Measurements from ENCODE around the gene TSHZ2.
"Not testable (repeated sequence)": the region's sequence is repeated elsewhere in the genome, so short reads cannot be mapped to it uniquely, and the experiment has no call there.

Gene TSHZ2

DNA sequence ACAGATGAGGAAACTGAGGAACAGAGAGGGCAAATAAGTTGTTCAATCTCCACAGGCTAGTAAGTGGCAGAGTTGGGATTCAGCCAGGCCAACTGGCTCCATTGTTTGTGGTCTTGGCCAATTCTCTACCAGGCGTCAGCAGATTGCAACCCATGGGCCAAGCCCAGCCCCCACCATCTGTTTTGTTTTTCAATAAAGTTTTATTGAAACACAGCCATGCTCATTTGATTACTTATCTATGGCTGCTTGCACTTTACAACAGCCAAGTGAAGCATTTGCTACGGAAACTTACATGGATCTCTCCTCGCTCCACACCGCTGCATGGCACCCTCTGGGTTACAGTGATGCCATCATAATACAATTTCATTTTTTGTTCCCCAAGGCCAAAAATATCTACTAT lies 530.7 kb downstream of the TSHZ2 start:
- no peak for DNase-seq (ENCODE audit: low read depth in 2 of 2)

DNA sequence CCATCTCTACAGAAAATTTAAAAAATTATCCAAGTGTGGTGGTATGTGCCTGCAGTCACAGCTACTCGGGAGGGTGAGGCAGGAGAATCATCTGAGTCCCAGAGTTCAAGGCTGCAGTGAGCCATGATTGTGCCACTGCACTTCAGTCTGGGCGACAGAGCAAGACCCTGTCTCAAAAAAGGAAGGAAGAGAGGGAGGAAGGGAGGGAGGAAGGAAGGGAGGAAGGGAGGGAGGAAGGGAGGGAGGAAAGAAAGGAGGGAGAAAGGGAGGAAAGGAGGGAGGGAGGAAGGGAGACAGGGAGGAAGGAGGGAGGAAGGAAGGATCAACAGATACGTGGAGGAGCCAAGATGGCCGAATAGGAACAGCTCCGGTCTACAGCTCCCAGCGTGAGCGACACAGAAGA lies 531.4 kb downstream of the TSHZ2 start:
- no peak for DNase-seq (ENCODE audit: low read depth in 2 of 2)

DNA sequence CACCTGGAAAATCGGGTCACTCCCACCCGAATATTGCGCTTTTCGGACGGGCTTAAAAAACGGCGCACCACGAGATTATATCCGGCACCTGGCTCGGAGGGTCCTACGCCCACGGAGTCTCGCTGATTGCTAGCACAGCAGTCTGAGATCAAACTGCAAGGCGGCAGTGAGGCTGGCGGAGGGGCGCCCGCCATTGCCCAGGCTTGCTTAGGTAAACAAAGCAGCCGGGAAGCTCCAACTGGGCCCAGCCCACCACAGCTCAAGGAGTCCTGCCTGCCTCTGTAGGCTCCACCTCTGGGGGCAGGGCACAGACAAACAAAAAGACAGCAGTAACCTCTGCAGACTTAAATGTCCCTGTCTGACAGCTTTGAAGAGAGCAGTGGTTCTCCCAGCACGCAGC lies 531.9 kb downstream of the TSHZ2 start:
- not testable (repeated sequence) for DNase-seq (ENCODE audit: low read depth in 2 of 2)

DNA sequence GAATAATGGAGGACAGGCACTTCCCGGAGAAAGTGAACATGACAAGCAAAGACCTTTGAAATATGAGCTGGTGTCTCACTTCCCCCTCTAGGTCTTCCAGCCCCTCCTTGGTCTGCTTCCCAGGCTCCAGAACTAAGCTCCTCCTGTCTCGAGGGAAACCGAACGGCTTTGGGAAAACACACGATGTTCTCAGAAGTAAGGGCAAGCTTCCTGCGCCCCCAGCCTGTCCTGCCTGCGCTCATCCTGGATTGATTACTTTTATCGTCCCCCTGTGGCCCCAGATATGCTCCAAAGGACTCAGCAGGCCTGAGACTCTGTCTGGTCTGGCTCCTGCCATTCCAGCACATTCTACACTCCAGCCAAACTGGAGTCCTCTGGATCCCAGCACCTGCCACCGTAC lies 538.1 kb downstream of the TSHZ2 start:
- DNase-seq (ENCODE audit: low read depth in 2 of 2), result no peak

DNA sequence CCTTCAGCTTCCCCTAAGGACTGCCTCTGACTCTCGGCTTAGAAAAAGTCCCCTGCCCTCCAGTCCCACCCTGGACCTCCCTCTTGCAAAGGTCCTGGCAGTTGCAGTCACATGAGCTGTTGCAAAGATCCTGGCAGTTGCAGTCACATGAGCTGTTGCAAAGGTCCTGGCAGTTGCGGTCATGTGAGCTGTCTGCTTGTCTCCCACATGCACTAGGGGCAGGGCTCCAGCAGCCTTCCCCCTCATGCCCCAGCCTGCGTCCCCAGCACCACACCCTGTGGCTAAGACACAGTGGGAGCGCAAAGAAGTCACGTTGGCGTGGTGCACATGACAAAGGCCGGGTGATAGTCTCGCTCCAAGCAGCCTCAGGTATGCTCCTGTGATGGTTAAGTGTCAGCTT lies 538.5 kb downstream of the TSHZ2 start:
- no peak for DNase-seq (ENCODE audit: low read depth in 2 of 2)

DNA sequence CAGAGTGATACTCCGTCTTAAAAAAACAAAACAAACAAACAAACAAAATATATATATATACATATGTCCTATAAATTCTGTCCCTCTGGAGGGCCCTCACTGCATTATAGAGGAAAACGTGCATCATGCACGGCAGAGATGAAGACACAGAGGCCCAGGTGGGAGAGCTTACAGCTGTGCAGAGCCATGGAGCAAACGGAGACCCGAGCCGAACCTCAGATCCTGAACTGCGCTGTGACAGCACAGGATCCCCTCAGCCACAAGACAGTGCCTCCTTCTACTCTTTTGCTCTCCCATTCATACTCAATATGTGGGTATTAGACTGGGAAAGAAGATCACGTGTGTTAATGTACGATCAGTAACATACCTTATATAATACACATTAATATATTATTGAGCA lies 539.9 kb downstream of the TSHZ2 start:
- no peak for DNase-seq (ENCODE audit: low read depth in 2 of 2)

DNA sequence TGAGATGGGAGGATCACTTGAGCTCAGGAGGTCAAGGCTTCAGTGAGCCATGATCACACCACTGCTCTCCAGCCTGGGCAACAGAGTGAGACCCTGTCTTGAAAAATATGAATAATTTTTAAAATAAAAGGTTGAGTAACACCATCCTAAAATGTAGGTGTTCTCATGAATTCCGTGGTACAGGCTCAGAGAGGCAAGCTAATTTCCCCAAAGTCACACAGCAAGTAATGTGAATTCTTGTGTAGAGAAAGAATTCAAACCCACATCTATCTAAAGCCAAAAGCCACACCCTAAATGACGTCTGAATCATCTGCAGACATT lies 541.0 kb downstream of the TSHZ2 start:
- no peak for DNase-seq (ENCODE audit: low read depth in 2 of 2)

DNA sequence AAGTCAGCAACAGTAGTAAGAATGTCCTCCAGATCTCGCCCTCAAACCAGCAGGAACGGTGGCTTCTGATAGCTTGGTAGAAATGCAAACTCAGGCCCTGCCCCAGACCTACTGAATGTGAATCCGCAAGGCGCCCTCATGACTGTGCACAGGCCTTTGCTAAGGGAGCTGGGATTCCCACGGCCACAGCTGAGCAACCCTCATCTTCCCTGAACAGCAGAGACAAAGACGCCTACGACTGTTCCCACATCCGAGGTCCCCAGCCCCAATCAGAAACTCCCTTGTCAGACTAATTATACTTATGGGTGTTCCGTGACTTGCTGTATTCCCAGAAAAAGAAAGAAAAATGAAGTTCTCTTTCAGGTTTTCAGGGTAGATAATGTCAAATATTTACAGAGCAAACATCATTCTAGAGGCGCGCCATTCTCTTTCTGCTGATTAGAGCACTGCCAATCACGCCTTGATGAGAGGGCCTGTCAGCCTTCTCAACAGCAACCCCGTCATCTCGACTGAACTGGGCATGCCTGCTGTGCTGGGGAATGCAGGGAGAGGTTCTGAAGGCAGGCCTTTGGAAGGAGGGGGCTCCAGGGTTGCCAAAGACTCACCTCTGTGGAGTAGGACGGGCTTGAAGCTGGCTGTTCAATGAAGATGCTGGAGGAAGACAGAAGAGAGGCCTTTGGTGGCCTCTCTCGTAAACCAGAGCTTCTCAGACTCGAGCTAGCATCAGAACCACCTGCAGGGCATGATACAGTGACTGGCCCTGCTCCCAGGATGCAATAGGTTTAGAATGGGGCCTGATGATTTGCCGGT lies 541.5 kb downstream of the TSHZ2 start:
- no peak for DNase-seq (ENCODE audit: low read depth in 2 of 2)

DNA sequence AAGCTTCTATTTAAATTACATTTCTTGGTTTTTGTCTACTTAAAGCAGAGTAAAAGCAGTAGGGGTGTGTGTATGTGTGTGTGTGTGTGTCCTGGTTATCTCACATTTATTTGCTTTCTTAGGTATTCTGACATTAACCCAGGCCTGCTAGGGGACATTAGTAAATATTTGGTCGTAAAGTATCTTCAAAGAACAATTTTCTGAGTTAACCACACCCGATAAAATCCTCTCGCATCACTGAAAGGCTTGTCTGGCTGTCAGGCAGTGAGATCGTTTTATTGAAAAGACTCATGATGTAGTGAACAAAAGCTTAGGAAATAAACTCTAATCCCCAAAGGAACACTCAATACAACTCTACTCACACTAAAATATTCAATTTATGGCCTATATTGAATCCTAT lies 543.6 kb downstream of the TSHZ2 start:
- DNase-seq (ENCODE audit: low read depth in 2 of 2), result no peak

DNA sequence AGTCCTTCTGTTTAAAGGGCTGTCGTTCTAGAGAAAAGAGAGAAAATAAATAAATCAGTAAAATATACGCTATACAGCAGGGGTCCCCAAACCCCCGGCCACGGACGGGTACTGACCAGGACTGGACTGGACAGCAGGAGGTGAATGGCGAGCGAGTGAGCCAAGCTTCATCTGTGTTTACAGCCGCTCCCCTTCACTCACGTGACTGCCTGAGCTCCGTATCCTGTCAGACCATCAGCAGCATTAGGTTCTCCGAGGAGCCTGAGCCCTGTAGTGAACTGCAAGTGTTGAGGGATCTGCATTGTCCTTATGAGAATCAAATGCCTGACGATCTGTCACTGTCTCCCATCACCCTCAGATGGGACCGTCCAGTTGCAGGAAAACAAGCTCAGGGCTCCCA lies 545.0 kb downstream of the TSHZ2 start:
- no peak for DNase-seq (ENCODE audit: low read depth in 2 of 2)

DNA sequence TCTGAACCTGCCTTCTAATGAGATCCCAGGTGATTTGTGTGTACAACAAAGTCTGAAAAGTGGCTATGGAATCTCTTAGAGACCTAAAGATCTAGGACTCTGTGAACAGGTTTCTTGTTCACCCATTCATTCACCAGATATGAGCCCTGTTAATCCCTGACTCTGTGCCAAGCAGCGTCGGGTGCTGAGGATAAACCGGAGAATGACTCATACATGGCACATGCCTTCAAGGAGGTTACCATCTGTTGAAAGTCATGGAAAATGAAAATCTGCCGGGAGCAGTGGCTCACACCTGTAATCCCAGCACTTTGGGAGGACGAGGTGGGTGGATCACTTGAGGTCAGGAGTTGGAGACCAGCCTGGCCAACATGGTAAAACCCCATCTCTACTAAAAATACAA lies 549.3 kb downstream of the TSHZ2 start:
- not testable (repeated sequence) for DNase-seq (ENCODE audit: low read depth in 2 of 2)

DNA sequence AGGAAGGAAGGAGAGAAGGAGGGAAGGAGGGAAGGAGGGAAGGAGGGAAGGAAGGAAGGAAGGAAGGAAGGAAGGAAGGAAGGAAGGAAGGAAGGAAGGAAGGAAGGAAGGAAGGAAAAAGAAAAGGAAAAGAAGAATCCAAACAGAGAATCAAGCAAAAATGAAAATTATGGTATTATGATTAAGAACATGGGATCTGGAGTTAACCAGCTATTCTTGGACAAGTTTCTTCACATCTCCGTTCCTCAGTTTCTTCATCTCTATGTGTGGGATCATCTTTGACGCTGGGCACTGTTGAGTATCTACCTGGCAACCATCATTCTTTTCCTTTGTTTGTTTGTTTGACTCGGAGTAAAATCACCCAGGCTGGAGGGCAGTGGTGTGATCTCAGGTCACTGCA lies 549.9 kb downstream of the TSHZ2 start:
- no peak for DNase-seq (ENCODE audit: low read depth in 2 of 2)

DNA sequence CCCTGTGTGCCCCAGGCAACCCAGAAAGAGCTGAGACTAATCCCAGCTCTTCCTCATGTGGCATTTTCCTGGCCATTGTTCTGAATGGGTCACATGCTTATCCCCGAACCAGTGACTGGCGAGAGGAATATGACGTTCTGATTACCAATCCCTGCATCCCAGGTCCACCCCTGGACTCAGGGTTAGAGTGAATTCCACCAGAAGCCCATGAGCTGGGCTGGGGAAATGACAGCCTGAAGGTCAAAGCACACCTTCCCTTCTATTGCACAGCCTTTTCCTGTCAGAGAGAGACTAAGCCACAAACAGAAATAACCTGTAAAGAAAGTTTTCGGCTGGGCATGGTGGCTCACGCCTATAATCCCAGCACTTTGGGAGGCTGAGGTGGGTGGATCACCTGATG lies 550.5 kb downstream of the TSHZ2 start:
- no peak for DNase-seq (ENCODE audit: low read depth in 2 of 2)

DNA sequence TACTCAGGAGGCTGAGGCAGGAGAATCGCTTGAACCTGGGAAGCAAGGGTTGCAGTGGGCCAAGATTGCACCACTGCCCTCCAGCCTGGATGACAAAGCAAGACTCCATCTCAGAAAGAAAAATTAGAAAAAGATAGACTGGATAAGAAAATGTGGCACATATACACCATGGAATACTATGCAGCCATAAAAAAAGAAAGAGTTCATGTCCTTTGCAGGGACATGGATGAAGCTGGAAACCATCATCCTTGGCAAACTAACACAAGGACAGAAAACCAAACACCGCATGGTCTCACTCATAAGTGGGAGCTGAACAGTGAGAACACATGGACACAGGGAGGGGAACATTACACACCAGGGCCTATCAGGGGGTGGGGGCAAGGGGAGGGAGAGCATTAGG lies 551.5 kb downstream of the TSHZ2 start:
- not testable (repeated sequence) for DNase-seq (ENCODE audit: low read depth in 2 of 2)

DNA sequence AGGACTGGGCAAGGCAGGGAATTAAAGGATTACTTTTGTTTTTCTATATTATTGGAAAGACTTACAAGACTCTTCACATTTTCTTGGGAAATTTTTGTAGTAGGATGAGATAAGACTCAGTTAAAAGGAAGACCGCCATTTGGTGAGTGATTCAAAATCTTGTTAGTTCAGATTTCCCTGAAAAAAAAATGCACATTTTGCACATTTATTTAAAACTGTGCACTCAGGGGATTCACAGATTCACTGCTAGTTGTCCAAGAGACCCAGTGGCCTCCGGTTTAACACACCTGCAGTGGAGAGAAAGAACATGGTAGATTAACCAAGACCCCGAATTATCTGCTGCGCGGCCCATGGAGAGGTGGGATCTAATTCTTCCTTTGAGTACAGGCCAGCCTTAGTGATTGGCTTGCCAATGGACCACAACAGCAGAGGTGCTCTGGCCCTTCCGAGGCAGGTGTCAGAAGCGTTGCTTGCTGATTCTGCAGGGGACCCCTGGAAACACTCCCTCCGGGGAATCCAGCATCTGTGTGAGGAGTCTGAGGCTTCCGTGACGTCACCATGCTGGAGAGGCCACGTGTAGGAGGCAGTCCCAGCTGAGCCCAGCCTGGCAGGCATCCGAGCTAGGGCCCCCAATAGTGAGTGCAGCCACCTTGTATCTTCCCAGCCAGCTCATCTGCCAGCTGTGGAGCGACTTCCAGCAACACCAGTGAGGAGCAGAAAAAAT lies 552.6 kb downstream of the TSHZ2 start:
- DNase-seq (ENCODE audit: low read depth in 2 of 2), result no peak

DNA sequence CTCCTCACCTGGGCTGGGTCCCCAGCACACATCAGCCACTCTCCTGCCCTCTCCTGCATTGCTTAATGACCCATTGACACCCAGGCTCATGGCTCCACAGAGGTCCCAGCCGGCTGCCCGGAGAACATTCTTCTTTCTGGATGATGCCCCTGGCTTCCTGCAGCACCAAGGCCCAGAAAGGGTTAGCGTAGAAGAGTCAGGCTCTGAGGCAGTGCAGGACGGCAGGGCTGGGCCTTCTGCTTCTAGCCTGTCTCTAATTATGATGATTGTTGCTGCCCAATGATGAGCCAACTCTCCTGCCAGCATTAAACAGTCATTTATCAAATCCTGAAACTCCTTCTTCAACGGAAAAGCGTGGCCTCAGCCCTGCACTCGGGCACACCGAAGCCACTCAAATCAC lies 555.0 kb downstream of the TSHZ2 start:
- DNase-seq (ENCODE audit: low read depth in 2 of 2), result no peak

DNA sequence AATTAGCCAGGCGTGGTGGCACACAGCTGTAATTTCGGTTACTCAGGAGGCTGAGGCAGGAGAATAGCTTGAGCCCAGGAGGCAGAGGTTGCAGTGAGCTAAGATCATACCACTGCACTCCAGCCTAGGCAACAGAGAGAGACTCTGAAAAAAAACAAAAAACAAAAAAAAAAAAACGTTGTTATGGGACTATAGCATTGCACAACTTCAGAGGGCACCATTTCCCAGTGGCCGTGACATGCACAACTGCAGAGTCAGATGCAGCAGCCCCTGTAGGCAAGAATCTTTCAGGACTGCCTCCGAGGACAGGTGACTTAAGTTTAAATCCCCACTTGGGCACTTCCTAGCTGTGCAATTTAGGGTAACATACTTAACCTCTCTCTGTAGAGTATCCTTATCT lies 557.5 kb downstream of the TSHZ2 start:
- DNase-seq (ENCODE audit: low read depth in 2 of 2), result no peak

DNA sequence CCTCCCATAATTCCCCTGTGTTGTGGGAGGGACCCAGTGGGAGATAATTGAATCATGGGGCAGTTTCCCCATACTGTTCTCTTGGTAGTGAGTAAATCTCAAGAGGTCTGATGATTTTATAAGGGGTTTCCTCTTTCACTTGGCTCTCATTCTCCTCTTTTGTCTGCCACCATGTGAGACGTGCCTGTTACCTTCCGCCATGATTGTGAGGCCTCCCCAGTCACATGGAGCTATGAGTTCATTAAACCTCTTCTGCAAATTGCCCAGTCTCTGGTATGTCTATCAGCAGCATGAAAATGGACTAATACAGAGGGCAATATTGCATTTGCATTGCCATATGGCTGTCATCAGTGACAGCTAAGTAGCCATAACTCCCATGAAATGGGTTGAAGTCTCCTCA lies 558.3 kb downstream of the TSHZ2 start:
- DNase-seq (ENCODE audit: low read depth in 2 of 2), result no peak

DNA sequence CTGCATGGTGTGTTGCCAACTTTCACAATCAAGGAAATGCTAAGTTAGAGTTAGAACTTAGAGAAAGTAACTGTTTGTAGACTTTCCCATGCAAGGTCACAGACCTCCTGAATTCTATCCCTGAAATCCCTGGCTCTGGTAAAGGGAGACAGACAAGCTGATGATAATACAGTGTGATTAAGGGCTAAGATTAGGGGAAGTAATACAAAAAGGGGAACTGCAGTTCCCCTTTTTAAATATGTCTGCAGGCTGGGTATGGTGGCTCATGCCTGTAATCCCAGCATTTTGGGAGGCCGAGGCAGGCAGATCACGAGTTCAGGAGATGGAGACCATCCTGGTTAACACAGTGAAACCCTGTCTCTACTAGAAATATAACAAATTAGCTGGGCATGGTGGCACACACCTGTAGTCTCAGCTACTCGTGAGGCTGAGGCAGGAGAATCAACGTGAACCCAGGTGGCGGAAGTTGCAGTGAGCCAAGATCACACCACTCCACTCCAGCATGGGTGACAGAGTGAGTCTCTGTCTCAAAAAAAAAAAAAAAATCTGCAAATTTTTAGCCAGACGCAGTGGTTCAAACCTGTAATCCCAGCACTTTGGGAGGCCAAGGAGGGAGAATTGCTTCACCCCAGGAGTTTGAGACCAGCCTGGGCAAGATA lies 560.6 kb downstream of the TSHZ2 start:
- DNase-seq (ENCODE audit: low read depth in 2 of 2), result not testable (repeated sequence)

DNA sequence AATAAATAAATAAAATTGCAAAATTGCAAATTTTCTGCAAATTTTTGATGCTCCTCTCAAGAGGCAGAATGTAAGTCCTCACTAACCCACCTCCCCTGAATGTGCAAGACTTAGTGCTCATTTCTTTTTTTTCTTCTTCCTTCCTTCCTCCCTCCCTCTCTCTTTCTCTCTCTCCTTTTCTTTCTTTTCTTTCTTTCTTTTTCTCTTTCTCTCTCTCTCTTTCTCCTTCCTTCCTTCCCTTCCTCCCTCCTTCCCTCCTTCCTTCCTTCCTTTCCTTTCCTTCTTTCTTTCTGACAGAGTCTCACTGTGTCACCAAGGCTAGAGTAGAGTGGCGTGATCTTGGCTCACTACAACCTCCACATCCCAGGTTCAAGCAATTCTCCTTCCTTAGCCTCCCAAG lies 561.3 kb downstream of the TSHZ2 start:
- DNase-seq (ENCODE audit: low read depth in 2 of 2), result no peak

DNA sequence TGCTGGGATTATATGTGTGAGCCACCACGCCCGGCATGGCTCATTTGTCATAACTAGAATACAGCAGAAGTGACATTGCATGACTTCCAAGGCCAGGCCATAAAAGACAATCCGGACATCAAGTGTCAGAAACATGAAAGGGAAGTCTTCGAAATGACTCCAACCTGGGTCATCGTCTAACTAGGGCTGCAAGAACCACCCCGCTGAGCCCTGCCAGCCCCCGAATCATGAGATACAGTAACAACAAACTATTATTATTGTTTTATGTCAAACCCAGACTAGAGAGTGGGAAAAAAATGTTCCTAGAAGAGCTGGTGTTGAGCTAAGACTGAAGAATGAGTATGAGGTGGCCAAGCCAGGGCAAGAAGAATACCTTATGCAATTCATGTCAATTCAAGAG lies 561.9 kb downstream of the TSHZ2 start:
- no peak for DNase-seq (ENCODE audit: low read depth in 2 of 2)

DNA sequence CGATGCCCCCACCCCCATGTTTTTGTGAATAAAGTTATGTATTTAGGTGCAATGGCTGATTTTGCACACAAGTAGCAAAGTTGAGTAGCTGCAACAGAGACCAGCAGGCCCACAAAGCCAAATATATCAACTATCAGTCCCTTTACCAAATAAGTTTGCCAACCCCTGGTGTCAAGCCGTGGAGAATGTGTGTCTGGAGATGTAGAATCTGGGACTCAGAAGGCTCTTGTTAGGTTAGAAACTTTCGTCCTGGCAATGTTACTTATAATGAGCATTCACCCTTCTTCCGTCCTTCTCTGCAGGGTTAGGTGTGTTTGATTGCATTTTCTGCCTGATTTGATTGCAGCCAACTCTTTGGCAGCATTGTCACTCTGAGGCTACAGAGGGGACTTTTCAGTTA lies 563.7 kb downstream of the TSHZ2 start:
- DNase-seq (ENCODE audit: low read depth in 2 of 2), result no peak

DNA sequence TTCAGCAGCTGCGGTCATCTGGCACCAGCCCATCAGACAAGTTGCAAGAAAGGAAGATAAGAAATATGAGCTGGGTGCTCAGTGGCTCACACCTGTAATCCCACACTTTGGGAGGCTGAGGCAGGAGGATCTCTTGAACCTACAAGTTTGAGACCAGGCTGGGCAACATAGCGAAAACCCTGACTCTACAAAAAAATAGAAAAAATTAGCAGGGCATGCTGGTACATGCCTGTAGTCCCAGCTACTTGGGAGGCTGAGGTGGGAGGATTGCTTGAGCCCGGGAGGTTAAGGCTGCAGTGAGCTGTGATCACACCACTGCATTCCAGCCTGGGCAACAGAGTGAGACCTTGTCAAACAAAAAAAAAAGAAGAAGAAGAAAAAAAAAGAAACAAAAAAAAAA lies 564.2 kb downstream of the TSHZ2 start:
- not testable (repeated sequence) for DNase-seq (ENCODE audit: low read depth in 2 of 2)
